Activated T-cell treated with anti-CD3 and anti-CD28 coated beads for 24 hours (primary cell): ENCODE measurements around the gene TGM5.
"Not testable (repeated sequence)": the region's sequence is repeated elsewhere in the genome, so short reads cannot be mapped to it uniquely, and the experiment has no call there.

Experiments
- DNase-seq: peaks from one replicate; pipeline ENCODE4 v3.0.0-alpha.2; 2020; ENCODE audit warnings: low read depth

Gene TGM5, protein sequence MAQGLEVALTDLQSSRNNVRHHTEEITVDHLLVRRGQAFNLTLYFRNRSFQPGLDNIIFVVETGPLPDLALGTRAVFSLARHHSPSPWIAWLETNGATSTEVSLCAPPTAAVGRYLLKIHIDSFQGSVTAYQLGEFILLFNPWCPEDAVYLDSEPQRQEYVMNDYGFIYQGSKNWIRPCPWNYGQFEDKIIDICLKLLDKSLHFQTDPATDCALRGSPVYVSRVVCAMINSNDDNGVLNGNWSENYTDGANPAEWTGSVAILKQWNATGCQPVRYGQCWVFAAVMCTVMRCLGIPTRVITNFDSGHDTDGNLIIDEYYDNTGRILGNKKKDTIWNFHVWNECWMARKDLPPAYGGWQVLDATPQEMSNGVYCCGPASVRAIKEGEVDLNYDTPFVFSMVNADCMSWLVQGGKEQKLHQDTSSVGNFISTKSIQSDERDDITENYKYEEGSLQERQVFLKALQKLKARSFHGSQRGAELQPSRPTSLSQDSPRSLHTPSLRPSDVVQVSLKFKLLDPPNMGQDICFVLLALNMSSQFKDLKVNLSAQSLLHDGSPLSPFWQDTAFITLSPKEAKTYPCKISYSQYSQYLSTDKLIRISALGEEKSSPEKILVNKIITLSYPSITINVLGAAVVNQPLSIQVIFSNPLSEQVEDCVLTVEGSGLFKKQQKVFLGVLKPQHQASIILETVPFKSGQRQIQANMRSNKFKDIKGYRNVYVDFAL

GRCh38 chr15:43266834-43267233 is at the start of gene TGM5:
Gene TGM5 (minus strand): TSS chr15:43266928. CDS start chr15:43266849, 79 bp downstream.
- no peak for DNase-seq

DNA sequence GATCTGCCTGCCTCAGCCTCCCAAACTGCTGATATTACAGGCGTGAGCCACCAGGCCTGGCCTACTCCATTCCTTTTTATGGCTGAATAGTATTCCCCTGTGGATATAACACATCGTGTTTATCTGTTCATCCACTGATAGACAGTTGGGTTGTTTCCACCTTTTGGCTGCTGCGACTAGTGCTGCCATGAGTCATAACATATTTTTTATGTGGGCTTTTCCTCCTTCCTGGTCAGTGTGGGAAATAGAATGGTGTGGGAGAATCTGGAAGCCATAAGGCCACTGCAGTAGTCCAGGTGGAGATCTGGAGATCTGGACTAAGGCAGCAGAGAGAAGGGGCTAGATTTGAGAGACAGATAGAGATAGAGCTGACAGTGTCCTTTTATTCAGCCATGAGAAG is 47.4 kb upstream of the TGM5 start:
- DNase-seq = no peak

GRCh38 chr15:43312378-43312777 is 45.6 kb upstream of the TGM5 start:
- no peak for DNase-seq

DNA sequence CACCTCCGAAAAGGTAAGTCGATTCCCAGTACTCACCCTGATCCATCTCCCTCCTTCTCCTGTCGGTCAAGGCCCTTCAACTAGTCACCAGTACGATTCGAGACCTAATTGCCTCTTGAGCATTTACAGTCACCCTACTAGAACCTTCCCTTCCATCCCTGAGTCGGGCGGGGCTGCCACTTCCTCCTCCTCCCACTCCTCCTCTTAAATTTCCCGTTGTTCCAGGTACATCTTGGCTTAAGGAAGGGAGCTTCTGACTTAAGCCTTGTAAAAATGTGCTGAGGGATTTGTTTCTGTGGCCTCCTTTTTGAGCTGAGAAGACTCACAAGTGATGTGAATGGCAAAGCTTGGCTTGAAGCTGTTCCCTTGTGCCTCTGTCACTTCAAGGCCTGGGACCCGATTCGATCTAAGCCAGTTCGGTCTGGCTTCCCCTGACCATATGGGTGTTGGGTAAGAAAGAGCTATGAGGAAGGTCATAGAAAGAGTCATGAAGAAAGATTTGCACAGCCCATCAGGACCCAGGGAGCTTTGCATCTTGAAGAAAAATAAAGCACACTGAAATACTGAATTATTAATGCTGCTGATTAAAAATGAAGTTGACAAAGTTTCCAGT is 35.6 kb upstream of the TGM5 start, which contains the start of gene TGM7:
Gene TGM7, minus strand, starts transcription at position 51 of the 613 bp plus-strand sequence.
- no peak for DNase-seq

DNA sequence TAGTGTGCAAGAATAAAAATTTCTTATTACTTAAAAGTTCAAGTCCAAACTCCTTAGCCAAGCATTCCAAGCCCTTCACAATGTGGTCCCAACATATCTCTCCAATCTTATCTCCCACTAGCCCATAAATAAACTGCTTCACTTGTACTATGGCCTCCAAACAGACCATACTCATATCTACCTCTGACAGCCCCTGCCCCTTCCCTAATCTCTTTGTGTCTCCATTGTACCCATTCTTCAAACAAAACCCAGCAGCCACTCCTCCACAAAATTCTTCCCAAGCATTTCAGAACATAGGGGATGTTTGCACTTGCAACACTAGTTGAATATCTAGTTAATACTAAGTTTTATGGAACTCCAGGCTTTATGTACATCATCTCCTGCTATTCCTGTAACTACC is 33.2 kb upstream of the TGM5 start:
- no peak for DNase-seq

DNA sequence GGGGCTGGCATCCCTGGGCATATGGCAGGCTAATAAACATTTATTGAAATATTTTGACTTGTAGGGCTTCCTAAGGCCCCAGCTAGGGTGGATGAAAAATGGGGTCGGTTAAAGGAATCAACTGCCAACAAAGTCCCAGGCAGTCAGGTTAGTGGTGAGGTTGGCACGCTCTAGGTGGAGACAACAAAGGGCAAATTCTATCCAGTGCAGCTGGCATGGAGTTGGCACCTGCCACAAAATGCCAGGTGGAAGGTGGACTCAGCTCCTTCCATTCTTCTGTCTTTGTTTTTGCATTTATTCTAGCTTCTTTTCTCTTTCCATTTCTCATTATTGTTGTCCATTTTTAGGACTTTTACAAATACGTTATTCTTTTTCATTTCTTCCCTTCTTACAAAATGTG is 32.7 kb upstream of the TGM5 start:
- no peak for DNase-seq

- no peak for DNase-seq
Observed at GRCh38 chr15:43294091-43294706, 27.5 kb upstream of the TGM5 start.

DNA sequence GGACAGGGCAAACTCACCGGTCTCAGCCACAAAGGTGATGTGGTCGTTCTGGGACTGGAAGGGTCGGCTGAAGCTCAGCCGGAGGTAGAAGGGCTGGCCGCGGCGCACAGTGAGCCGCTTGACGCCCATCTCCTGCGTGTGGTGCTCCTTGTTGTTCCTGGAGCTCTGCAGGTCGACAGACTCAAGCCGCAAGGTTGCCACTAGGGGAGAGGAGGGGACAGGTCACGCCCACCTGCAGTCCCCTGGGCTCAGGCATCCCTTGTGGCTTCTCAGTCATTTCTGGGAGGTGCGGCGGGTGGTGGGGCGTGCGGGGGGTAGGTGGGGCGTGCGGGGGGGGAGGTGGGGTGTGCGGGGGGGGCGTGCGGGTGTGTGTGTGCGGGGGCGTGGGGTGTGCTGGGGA is 26.7 kb upstream of the TGM5 start:
- no peak for DNase-seq

GRCh38 chr15:43292375-43293078 is 25.8 kb upstream of the TGM5 start:
- no peak for DNase-seq

DNA sequence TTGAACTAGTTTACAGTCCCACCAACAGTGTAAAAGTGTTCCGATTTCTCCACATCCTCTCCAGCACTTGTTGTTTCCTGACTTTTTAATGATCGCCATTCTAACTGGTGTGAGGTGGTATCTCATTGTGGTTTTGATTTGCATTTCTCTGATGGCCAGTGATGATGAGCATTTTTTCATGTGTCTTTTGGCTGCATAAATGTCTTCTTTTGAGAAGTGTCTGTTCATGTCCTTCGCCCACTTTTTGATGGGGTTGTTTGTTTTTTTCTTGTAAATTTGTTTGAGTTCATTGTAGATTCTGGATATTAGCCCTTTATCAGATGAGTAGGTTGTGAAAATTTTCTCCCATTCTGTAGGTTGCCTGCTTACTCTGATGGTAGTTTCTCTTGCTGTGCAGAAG is 22.9 kb upstream of the TGM5 start:
- not testable (repeated sequence) for DNase-seq

GRCh38 chr15:43287254-43287653 is 20.5 kb upstream of the TGM5 start:
- DNase-seq = no peak

DNA sequence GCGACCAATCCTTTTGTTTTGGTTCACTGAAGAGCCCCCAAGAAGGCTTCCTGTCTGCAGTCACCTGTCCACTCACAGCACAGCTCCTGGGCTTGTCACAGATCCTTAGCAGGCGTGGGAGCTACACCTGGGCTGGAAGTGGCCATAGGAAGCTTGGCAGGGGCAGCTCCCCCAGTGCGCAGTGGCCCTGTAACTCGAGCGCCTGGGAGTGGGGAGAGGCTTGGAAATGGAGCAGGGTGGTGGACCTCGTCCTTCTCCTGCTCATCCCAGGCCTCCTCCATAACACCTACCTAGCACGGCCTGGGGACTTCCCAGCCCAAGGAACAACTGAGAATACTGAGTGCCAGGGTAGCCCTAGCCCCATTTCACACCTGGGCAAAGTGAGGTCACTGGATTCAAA is 19.3 kb upstream of the TGM5 start:
- DNase-seq = no peak

DNA sequence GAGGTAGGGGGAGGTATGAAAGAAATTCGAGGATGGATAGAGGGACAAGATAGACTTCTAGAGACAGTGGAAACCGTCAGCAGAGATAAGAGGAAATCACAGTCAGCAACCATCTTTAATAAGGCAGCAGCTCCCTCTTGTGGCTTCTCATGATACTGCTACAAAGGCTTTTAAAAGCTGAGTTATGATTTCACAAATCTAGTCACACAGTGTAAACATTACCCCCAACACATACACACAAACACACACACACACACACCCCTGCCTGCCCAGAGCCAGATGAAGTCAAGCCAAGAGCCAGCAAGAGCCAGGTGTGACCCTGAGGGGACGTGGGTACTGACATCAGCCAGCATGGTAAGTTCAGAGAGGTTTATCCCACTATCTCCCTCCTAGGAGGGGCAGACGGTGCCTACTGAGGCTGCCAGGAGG is 18.9 kb upstream of the TGM5 start:
- DNase-seq = peak; percentile 51

- DNase-seq = no peak
Observed at GRCh38 chr15:43283526-43283925, 16.8 kb upstream of the TGM5 start.

- no peak for DNase-seq
Observed at GRCh38 chr15:43281926-43282602, 15.3 kb upstream of the TGM5 start.

GRCh38 chr15:43280996-43281395 is 14.3 kb upstream of the TGM5 start:
- no peak for DNase-seq

DNA sequence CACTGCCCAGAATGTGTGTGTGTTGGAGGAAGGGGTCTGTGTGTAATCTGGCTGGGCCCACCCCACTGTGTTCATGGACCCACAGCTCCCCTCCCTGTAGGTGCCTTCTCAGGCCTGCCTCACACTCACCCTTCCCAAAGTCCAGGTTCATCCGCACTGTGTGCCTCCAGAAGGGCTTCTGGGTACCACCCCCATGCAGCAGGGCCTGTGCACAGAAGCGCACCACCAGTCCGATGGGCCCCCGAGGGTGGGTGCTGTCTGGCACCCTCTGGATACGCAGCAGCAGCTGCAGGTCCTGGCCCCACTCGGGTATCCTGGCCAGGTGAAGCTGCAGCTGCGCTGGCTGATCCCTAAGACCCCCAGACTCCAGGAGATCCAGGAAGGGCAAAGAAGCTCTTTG is 12.8 kb upstream of the TGM5 start:
- no peak for DNase-seq

DNA sequence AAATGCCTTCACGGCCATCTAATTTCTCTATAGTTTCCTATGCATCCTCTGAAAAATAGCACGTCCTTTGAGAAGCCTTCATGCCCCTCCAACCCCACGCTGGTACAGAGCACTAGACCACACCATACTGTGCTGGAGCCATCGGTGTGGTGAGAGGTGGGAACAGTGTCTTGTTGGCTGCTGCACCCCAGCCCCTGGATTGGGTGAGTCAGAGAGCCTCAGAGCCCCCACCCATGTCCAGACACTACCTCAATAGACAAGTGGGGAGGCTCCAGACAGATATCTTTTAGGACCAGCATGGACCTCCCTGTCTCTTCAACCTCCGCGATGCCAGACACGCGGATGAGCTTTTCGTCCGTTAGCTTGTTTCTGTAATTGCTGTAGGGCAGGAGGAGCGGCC is 12.1 kb upstream of the TGM5 start:
- no peak for DNase-seq

- DNase-seq = no peak
Observed at GRCh38 chr15:43277901-43278300, 11.2 kb upstream of the TGM5 start.

DNA sequence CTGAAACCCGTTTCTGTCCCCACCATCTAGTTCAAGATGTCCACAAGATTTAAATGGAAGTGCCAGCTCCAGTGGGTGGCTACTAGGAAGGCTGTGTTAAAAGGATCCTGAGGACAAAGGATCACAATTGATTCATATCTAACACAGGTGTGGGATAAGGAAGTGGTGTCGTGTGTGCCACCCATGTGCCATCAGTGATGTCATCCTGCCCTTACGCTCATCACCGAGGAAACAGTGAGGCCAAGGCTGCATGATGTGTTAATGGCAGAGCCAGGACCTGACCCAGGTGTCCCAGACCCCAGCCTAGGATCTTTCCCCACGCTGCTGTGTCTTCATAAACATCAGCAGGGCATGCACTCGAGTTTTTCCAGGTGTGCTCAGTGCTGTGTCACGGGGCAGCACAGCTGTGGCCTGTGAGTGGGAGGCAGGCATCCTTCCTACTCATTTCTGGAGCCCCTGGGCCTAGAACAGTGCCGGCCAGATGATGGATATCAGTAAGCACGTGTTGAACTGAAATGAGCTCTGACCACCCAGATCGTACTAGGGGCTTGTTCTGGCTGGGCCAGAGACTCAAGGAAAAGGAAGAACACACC is 10.6 kb upstream of the TGM5 start:
- no peak for DNase-seq
